ENCODE data around the gene RECK.
A peak's percentile ranks its signal among the peaks of the same experiment; 100 is the strongest.

RECK gene

GRCh38 chr9:36118201-36118600 lies 81.5 kb downstream of the RECK start:
- no peak overlapping the region for H3K27ac ChIP-seq
- no peak for TF ChIP-seq ZFX (IDR thresholded peaks at IDR 0.05)
- TF ChIP-seq, protein P1, sequence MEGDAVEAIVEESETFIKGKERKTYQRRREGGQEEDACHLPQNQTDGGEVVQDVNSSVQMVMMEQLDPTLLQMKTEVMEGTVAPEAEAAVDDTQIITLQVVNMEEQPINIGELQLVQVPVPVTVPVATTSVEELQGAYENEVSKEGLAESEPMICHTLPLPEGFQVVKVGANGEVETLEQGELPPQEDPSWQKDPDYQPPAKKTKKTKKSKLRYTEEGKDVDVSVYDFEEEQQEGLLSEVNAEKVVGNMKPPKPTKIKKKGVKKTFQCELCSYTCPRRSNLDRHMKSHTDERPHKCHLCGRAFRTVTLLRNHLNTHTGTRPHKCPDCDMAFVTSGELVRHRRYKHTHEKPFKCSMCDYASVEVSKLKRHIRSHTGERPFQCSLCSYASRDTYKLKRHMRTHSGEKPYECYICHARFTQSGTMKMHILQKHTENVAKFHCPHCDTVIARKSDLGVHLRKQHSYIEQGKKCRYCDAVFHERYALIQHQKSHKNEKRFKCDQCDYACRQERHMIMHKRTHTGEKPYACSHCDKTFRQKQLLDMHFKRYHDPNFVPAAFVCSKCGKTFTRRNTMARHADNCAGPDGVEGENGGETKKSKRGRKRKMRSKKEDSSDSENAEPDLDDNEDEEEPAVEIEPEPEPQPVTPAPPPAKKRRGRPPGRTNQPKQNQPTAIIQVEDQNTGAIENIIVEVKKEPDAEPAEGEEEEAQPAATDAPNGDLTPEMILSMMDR (conservative IDR thresholded peaks at IDR 0.05) = no peak

DNA sequence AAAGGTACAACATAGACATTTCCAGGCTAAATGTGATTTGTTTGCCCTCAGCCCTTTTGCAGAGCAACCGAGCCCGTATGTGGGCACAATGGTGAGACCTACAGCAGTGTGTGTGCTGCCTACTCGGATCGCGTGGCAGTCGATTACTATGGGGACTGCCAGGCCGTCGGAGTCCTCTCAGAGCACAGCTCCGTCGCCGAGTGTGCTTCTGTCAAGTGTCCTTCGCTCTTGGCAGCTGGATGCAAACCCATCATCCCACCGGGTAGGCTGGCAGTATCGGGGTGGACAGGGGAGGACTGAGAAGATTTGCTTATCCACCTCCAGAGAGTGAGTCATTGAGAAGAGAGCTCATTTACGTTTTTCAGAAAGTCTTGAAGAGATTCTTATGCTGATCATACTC lies 82.0 kb downstream of the RECK start:
- TF ChIP-seq, protein P1 (conservative IDR thresholded peaks at IDR 0.05) = no peak
- no peak for TF ChIP-seq ZFX (IDR thresholded peaks at IDR 0.05)
- peak overlapping the region; percentile 7; the same call in 1 of the 2 replicates for H3K27ac ChIP-seq

DNA sequence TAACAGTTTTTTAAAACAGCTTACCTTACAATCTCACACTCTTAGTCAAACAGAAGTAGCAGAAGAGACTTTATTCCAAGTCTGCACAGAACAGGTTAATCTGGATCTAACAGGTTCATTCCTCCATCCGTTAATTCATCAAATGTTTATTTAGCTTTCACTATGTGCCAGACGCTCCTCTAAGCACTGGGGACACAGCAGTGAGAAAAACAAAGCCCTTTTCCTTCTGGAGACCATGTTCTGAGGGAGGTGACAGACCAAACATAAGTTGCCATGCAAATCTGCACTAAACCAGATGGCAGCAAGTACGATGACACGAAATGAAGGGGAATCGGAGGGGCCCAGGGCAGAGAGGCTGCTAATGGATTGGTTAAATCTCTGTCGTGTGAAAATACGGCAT lies 82.8 kb downstream of the RECK start:
- peak overlapping the region; percentile 36 for H3K27ac ChIP-seq
- TF ChIP-seq ZFX (IDR thresholded peaks at IDR 0.05) = no peak
- TF ChIP-seq, protein P1 (conservative IDR thresholded peaks at IDR 0.05) = no peak

DNA sequence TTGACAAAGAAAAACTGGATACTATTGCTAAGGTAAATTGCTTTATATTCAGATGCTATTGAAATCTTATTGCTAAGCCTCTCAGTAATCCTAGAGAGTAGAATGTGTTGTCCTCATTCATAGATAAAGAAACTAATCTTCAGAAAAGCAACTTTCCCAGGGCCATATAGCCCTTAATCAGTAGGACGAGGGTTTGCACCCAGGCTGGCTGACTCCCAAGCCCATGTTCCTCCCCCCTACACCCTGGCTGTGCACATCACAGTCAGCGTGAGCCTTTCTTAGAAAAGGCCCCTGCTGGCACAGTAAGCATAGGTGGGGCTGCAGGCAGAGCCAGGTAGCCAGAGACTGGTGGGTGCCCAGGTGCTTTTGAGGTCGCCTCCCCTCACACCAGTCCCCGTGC lies 84.0 kb downstream of the RECK start:
- TF ChIP-seq, protein P1 (conservative IDR thresholded peaks at IDR 0.05) = no peak
- TF ChIP-seq ZFX (IDR thresholded peaks at IDR 0.05) = no peak
- H3K27ac ChIP-seq = no peak overlapping the region

DNA sequence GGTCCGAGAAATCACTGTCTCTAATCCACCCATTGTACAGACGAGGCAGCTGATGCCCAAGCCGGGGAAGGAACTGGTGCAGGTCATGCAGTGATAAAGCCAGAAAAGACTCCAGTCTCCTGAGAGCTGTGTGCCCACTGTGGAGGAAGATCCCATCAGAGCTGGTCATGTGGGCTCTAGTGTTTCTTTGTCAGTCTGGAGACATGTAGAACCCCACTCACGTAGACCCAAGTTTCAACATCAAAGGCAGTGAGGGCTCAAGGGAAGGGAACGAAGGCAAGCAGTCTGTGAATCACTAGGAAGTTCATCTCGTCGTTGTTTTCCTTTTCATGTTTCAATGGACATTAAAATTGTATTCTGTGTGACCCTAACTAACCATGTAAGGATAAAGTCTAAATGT lies 85.3 kb downstream of the RECK start:
- TF ChIP-seq, protein P1 (conservative IDR thresholded peaks at IDR 0.05) = no peak
- TF ChIP-seq ZFX (IDR thresholded peaks at IDR 0.05) = no peak
- no peak overlapping the region for H3K27ac ChIP-seq

DNA sequence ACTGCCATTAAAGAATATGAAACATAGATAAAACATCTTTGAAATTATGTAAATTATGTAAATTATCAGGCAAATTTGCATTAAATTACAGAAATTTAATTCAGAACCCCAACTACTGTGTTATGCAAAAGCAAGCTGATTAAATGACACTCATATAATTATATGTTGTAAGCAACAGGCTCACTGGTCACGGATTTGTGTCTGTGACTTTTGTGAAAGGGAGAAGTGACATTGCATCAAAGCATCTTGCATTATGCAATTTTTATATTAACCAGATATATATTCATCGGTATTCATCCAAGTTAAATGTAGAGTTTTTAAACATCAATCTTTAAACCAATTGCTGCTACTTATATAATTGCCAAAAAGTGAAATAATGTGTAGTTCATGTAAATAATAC lies 86.8 kb downstream of the RECK start:
- TF ChIP-seq, protein P1 (conservative IDR thresholded peaks at IDR 0.05) = no peak
- no peak for TF ChIP-seq ZFX (IDR thresholded peaks at IDR 0.05)
- no peak overlapping the region for H3K27ac ChIP-seq

- H3K27ac ChIP-seq = no peak overlapping the region
- TF ChIP-seq ZFX (IDR thresholded peaks at IDR 0.05) = no peak
- TF ChIP-seq, protein P1 (conservative IDR thresholded peaks at IDR 0.05) = no peak
Observed at GRCh38 chr9:36125062-36125855, 88.5 kb downstream of the RECK start.
